Measurements from ENCODE around the gene TLCD2.

DNA sequence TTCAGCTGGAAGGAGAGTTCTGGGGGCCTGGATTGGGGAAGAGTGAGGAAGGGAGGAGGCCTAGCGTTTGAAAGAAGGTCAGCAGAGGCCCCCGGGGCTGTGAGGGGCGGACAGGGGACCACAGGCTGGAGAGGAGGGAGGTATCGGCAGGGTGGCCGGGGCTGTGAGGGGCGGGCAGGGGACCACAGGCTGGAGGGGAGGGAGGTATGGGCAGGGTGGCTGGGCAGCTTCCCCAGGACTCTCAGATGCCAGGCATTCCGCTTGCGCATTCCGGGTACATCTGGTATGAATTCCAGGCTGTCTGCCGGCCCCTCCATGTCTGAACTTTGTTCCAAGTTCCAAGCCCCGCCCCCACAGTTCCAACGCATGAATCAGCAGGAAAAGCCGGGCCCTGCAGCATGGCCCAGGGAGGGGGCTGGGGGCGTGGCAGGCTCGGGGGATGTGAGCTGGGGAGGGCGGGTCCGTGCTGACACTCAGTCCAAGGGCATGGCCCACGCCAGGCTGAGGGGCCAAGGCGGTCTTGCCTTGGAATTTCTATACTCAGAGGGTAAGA, 4.3 kb upstream of the TLCD2 start:
- TF ChIP-seq POLR2A (IDR thresholded peaks at IDR 0.05; ENCODE audit: low read length) (no peak), GATA1 (IDR thresholded peaks at IDR 0.05; ENCODE audit: low read depth, low read length) (no peak)

Data from erythroblast (primary cell).